GM23248 (cell line): ENCODE measurements around the gene WHRN. TPM values are rescaled to one million over a fixed set of nuclear protein-coding genes. Genes with fewer than 3 reads are reported as not detected.

Experiments used
- DNase-seq: peaks from one replicate; pipeline ENCODE4 v3.0.0-alpha.2; 2015
- H2AFZ ChIP-seq: fragments of 200-600 bp; sonication (generic); 2 replicates; pipeline ENCODE4 v1.6.1; 2016; ENCODE audit warnings: antibody characterized with exemption
- H3F3A ChIP-seq: fragments of 200-600 bp; sonication (generic); 2 replicates; pipeline ENCODE4 v1.6.1; 2016; ENCODE audit warnings: mild to moderate bottlenecking, antibody characterized with exemption, mixed run types; ENCODE audit not compliant: insufficient read depth
- H3K27ac ChIP-seq: fragments of 200-600 bp; sonication (generic); 2 replicates; pipeline ENCODE4 v1.5.1; 2016; ENCODE audit warnings: mild to moderate bottlenecking
- H3K27me3 ChIP-seq: fragments of 200-600 bp; sonication (generic); replicated peaks from 2 replicates; pipeline ENCODE4 v1.6.1; 2016; ENCODE audit warnings: mild to moderate bottlenecking; ENCODE audit not compliant: insufficient read depth
- H3K36me3 ChIP-seq: fragments of 200-600 bp; sonication (generic); 2 replicates; pipeline ENCODE4 v1.6.1; 2016; ENCODE audit warnings: low read depth, mild to moderate bottlenecking
- H3K4me1 ChIP-seq: fragments of 200-600 bp; sonication (generic); 2 replicates; pipeline ENCODE4 v1.6.1; 2016; ENCODE audit warnings: mild to moderate bottlenecking; ENCODE audit not compliant: insufficient read depth
- H3K4me2 ChIP-seq: fragments of 200-600 bp; sonication (generic); one replicate; pipeline ENCODE4 v1.6.1; 2016; ENCODE audit warnings: mild to moderate bottlenecking; ENCODE audit not compliant: unreplicated experiment
- H3K4me3 ChIP-seq: fragments of 200-600 bp; sonication (generic); 2 replicates; pipeline ENCODE4 v1.5.1; 2016; ENCODE audit warnings: mild to moderate bottlenecking
- H3K79me2 ChIP-seq: fragments of 200-600 bp; sonication (generic); 2 replicates; pipeline ENCODE4 v1.6.1; 2016; ENCODE audit warnings: mild to moderate bottlenecking; ENCODE audit not compliant: insufficient read depth
- H3K9ac ChIP-seq: fragments of 200-600 bp; sonication (generic); 2 replicates; pipeline ENCODE4 v1.6.1; 2016; ENCODE audit warnings: mild to moderate bottlenecking
- H3K9me2 ChIP-seq: fragments of 200-600 bp; sonication (generic); 2 replicates; pipeline ENCODE4 v1.6.1; 2016; ENCODE audit warnings: mixed run types, mild to moderate bottlenecking, moderate library complexity; ENCODE audit not compliant: insufficient read depth
- H3K9me3 ChIP-seq: fragments of 200-600 bp; sonication (generic); one replicate; pipeline ENCODE4 v1.6.1; 2017; ENCODE audit warnings: low read depth
- H4K20me1 ChIP-seq: fragments of 200-600 bp; sonication (generic); 2 replicates; pipeline ENCODE4 v1.6.0; 2016; ENCODE audit not compliant: insufficient read depth
- EZH2 ChIP-seq: fragments of 200-600 bp; sonication (generic); IDR thresholded peaks from 2 replicates; pipeline ENCODE4 v1.6.1; 2018; ENCODE audit warnings: antibody characterized with exemption, mild to moderate bottlenecking; ENCODE audit not compliant: insufficient read depth, poor library complexity, severe bottlenecking
- EZH2phosphoT487 ChIP-seq: fragments of 200-600 bp; sonication (generic); IDR thresholded peaks from 2 replicates; pipeline ENCODE4 v1.6.1; 2018; ENCODE audit warnings: antibody characterized with exemption, moderate library complexity, mild to moderate bottlenecking, low read depth; ENCODE audit not compliant: insufficient read depth
- WGBS, 2 experiments: methylation state at CpG; one replicate each; pipeline ENCODE4 v1.1.6; 2015 to 2017; ENCODE audit warnings: low lambda C conversion rate in 2 of 2, low coverage in 1 of 2; ENCODE audit errors: missing lambda C conversion rate in 2 of 2; 5-methylcytosine and 5-hydroxymethylcytosine counted together
- in situ Hi-C: fragments of 300-500 bp; cut with MboI; formaldehyde crosslinking; loops from 2 replicates; pipeline ENCODE4 v1.15.0; 2020
- polyA plus RNA-seq: library from polyadenylated mRNA; unstranded; fragments of >200 nt; fragmentation: Nextera tagmentation; extraction: Ambion mirVana; gene quantifications from 2 replicates; pipeline ENCODE4 v1.2.1, GENCODE V29; 2016
- total RNA-seq: library from RNA; depleted of rRNA; stranded (reverse); fragments of >200 nt; shearing (Covaris generic); gene quantifications from 2 replicates; pipeline ENCODE4 v1.2.3, GENCODE V29; 2014

WHRN gene
- total and polyA plus RNA-seq, 2 experiments from 2014 or later, result 0.76 to 1.5 TPM

GRCh38 chr9:114400772-114401171, 104.5 kb downstream of the WHRN start:
- Histone ChIP-seq H2AFZ (no peak overlapping the region), H3K9me3 (no peaks in the 10 kb centered on the region), H3K27ac (no peak overlapping the region), H3K9ac (no peak overlapping the region), H3K9me2 (no peaks in the 10 kb centered on the region), H3K27me3 (no peaks in the 10 kb centered on the region), H3K79me2 (no peaks in the 10 kb centered on the region), H3K4me3 (no peak overlapping the region), H3K36me3 (no peaks in the 10 kb centered on the region), H3K4me1 (peaks cover 10% of the 10 kb centered on the region; the same call in 1 of the 2 replicates), H3F3A (0 out of 2 replicates have a peak, but pooled peaks cover 4% of the 10 kb centered on the region), H4K20me1 (no peaks in the 10 kb centered on the region), H3K4me2 (no peak overlapping the region)
- in situ Hi-C loops, result loop anchor here (10.0 kb wide), 1 partner anchor 254 kb away; the partner anchor contains the start of gene TEX53
- 94 to 96% methylated on average over 2 of the region's 2 CpGs for WGBS, 2 experiments
- no peak for TF ChIP-seq EZH2
- no peak for TF ChIP-seq EZH2phosphoT487
- DNase-seq, result no peak

GRCh38 chr9:114400219-114400618, 105.1 kb downstream of the WHRN start:
- Histone ChIP-seq H3K36me3 (no peaks in the 10 kb centered on the region), H2AFZ (no peak overlapping the region)
- in situ Hi-C loops, result loop anchor here (10.0 kb wide), 1 partner anchor 255 kb away; the partner anchor contains the start of gene TEX53

GRCh38 chr9:114399381-114399780, 105.9 kb downstream of the WHRN start:
- H3F3A ChIP-seq, result 0 out of 2 replicates have a peak, but pooled peaks cover 4% of the 10 kb centered on the region
- H2AFZ ChIP-seq, result no peak overlapping the region
- no peaks in the 10 kb centered on the region for H3K9me3 ChIP-seq
- no peaks in the 10 kb centered on the region for H3K27me3 ChIP-seq
- H3K27ac ChIP-seq, result no peak overlapping the region
- DNase-seq, result no peak
- WGBS, 2 experiments, result 89 to 96% methylated on average over 4 of the region's 4 CpGs
- no peaks in the 10 kb centered on the region for H3K9me2 ChIP-seq
- H3K9ac ChIP-seq, result no peak overlapping the region
- H3K36me3 ChIP-seq, result no peaks in the 10 kb centered on the region
- in situ Hi-C loops, result no loop called here
- H4K20me1 ChIP-seq, result no peaks in the 10 kb centered on the region
- H3K4me2 ChIP-seq, result no peak overlapping the region
- no peaks in the 10 kb centered on the region for H3K79me2 ChIP-seq
- H3K4me3 ChIP-seq, result no peak overlapping the region
- TF ChIP-seq EZH2phosphoT487 (no peak), EZH2 (no peak)
- peaks cover 10% of the 10 kb centered on the region; the same call in 1 of the 2 replicates for H3K4me1 ChIP-seq

More at GRCh38 chr9:114400219-114400618, 105.1 kb downstream of the WHRN start:
- 41 to 43% methylated on average over 1 of the region's 1 CpG for WGBS, 2 experiments
- peaks cover 10% of the 10 kb centered on the region; the same call in 1 of the 2 replicates for H3K4me1 ChIP-seq
- no peak overlapping the region for H3K4me2 ChIP-seq
- no peaks in the 10 kb centered on the region for H3K9me3 ChIP-seq
- H3K27me3 ChIP-seq, result no peaks in the 10 kb centered on the region
- no peaks in the 10 kb centered on the region for H3K9me2 ChIP-seq
- TF ChIP-seq EZH2phosphoT487 (no peak), EZH2 (no peak)
- no peaks in the 10 kb centered on the region for H3K79me2 ChIP-seq
- H3K4me3 ChIP-seq, result no peak overlapping the region
- no peak overlapping the region for H3K27ac ChIP-seq
- peak; percentile 56 for DNase-seq
- no peaks in the 10 kb centered on the region for H4K20me1 ChIP-seq
- H3K9ac ChIP-seq, result no peak overlapping the region
- H3F3A ChIP-seq, result 0 out of 2 replicates have a peak, but pooled peaks cover 4% of the 10 kb centered on the region

GRCh38 chr9:114397848-114398605, 107.2 kb downstream of the WHRN start:
- peaks cover 10% of the 10 kb centered on the region; the same call in 1 of the 2 replicates for H3K4me1 ChIP-seq
- in situ Hi-C loops, result no loop called here

More at GRCh38 chr9:114397848-114398605, 107.2 kb downstream of the WHRN start:
- Histone ChIP-seq H3K9me3 (no peaks in the 10 kb centered on the region), H4K20me1 (no peaks in the 10 kb centered on the region), H3K4me2 (peak overlapping the region; percentile 75), H3F3A (0 out of 2 replicates have a peak, but pooled peaks cover 4% of the 10 kb centered on the region), H3K4me3 (peak overlapping the region; percentile 77), H3K79me2 (no peaks in the 10 kb centered on the region), H3K27me3 (no peaks in the 10 kb centered on the region), H2AFZ (peak overlapping the region; percentile 78), H3K36me3 (no peaks in the 10 kb centered on the region), H3K9me2 (no peaks in the 10 kb centered on the region), H3K27ac (peak overlapping the region; percentile 40; the same call in 1 of the 2 replicates), H3K9ac (peak overlapping the region; percentile 77)
- 1 to 2% methylated on average over 37 to 52 of the region's 66 CpGs for WGBS, 2 experiments
- DNase-seq, result peak; percentile 98
- TF ChIP-seq EZH2, result no peak
